Activated T-cell treated with anti-CD3 and anti-CD28 coated beads, Interleukin-2, amount 50 U/mL, for 24 hours (primary cell): ENCODE measurements around the gene ZBTB47.

Experiments
- DNase-seq: peaks from one replicate; pipeline ENCODE4 v3.0.0-alpha.2; 2020
- H3K27ac Mint-ChIP-seq: 2 replicates; pipeline ENCODE4 v1.8.0; 2020; ENCODE audit warnings: mild to moderate bottlenecking, mixed read lengths
- H3K27me3 Mint-ChIP-seq: 2 replicates; pipeline ENCODE4 v1.8.0; 2020; ENCODE audit warnings: mixed read lengths
- H3K36me3 Mint-ChIP-seq: 2 replicates; pipeline ENCODE4 v1.8.0; 2020; ENCODE audit warnings: low read depth, mixed read lengths
- H3K4me1 Mint-ChIP-seq: 2 replicates; pipeline ENCODE4 v1.8.0; 2020; ENCODE audit warnings: low read depth, mixed read lengths
- H3K4me3 Mint-ChIP-seq: 2 replicates; pipeline ENCODE4 v1.8.0; 2020; ENCODE audit warnings: mild to moderate bottlenecking, moderate library complexity, mixed read lengths
- H3K9me3 Mint-ChIP-seq: 2 replicates; pipeline ENCODE4 v1.8.0; 2020; ENCODE audit warnings: mixed read lengths

The ZBTB47 gene

DNA sequence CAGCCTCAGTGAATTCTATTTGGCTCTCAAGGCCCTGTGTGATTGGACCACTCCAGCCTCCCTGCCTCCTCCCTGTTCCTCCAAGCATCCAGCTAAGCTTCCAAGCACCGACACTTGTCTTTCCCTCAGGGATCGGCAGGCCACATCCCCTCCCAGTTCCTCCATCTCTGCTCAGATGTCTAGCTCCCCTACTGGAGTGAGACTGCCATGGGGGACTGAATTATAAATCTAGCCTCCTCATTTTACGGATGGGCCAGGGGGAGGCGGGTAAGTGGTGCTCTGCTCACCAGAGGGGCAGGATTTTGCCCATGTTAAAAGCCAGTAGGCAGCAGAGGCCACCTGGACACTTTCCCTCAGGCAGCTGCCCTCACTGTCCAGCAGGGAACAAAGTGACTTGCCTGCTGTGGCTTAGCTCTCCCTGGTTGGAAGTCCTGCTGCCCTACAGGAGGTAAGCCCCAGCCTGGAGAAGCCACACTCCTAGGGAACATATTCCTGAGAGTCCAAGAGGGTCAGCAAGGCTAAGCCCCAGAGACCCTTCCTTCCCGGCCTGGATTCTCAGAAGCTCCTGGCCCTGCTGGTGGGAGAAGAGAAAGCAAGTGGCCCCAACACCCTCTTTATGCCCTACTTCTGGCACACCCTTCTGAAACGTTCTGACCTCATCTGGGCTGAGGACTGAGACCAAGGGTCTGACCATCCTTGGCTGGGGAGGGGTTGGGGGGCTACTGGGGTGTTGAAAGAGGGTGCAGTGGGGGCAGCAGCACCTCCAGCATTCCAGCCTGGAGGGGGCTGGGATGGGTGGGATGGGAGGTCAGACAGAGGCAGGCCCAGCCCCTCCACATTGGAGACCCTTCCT is 58.2 kb downstream of the ZBTB47 start:
- Mint-ChIP-seq H3K9me3 (no peaks in the 10 kb centered on the region), H3K27ac (no peak overlapping the region), H3K36me3 (no peaks in the 10 kb centered on the region), H3K4me3 (no peak overlapping the region), H3K4me1 (no peaks in the 10 kb centered on the region), H3K27me3 (no peaks in the 10 kb centered on the region)
- no peak for DNase-seq

- no peak overlapping the region for H3K27ac Mint-ChIP-seq
- no peaks in the 10 kb centered on the region for H3K4me1 Mint-ChIP-seq
- H3K4me3 Mint-ChIP-seq: no peak overlapping the region
- H3K9me3 Mint-ChIP-seq: no peaks in the 10 kb centered on the region
- no peaks in the 10 kb centered on the region for H3K27me3 Mint-ChIP-seq
- no peaks in the 10 kb centered on the region for H3K36me3 Mint-ChIP-seq
- DNase-seq: no peak
These were observed 58.8 kb downstream of the ZBTB47 start for GRCh38 chr3:42712344-42712648.

- Mint-ChIP-seq H3K27me3 (no peaks in the 10 kb centered on the region), H3K36me3 (no peaks in the 10 kb centered on the region), H3K4me3 (no peak overlapping the region), H3K9me3 (no peaks in the 10 kb centered on the region), H3K27ac (no peak overlapping the region), H3K4me1 (no peaks in the 10 kb centered on the region)
- DNase-seq: no peak
These were observed 59.3 kb downstream of the ZBTB47 start for GRCh38 chr3:42712688-42713372.

- no peak for DNase-seq
- no peaks in the 10 kb centered on the region for H3K9me3 Mint-ChIP-seq
- H3K27ac Mint-ChIP-seq: no peak overlapping the region
- H3K36me3 Mint-ChIP-seq: no peaks in the 10 kb centered on the region
- H3K4me1 Mint-ChIP-seq: no peaks in the 10 kb centered on the region
- no peaks in the 10 kb centered on the region for H3K27me3 Mint-ChIP-seq
- no peak overlapping the region for H3K4me3 Mint-ChIP-seq
These were observed 60.2 kb downstream of the ZBTB47 start for GRCh38 chr3:42713747-42714146.

GRCh38 chr3:42714171-42714852 is 60.8 kb downstream of the ZBTB47 start:
- no peaks in the 10 kb centered on the region for H3K9me3 Mint-ChIP-seq
- no peak overlapping the region for H3K27ac Mint-ChIP-seq
- H3K36me3 Mint-ChIP-seq: no peaks in the 10 kb centered on the region
- H3K4me1 Mint-ChIP-seq: no peaks in the 10 kb centered on the region
- H3K27me3 Mint-ChIP-seq: no peaks in the 10 kb centered on the region
- no peak for DNase-seq
- H3K4me3 Mint-ChIP-seq: no peak overlapping the region
